Stomach (tissue), 4 donors: ENCODE data around the gene SPOCK2.

Source experiments
- EP300 ChIP-seq: sonication (generic); formaldehyde crosslinking; IDR thresholded peaks from one replicate; pipeline ENCODE4 v1.6.1; 2017; ENCODE audit warnings: antibody characterized with exemption
- POLR2A ChIP-seq, 4 donors: fragments of 450-650 bp; IDR thresholded peaks; one replicate each; pipeline ENCODE4 v1.6.1; 2016; ENCODE audit warnings: antibody characterized with exemption in 4 of 4, control low read depth in 2 of 4, mild to moderate bottlenecking in 1 of 4, moderate library complexity in 1 of 4
- POLR2AphosphoS5 ChIP-seq, 3 donors: sonication (generic); formaldehyde crosslinking; IDR thresholded peaks; one replicate each; pipeline ENCODE4 v1.6.1; 2016; ENCODE audit warnings: antibody characterized with exemption in 3 of 3
- TF ChIP-seq, protein P1 (sequence below), 7 experiments: fragments of 450-650 bp in 4 of 7; fragments of 200-600 bp in 3 of 7; sonication (generic) in 3 of 7; IDR thresholded peaks; one replicate each; pipeline ENCODE4 v1.5.1; 2016 to 2019; ENCODE audit warnings: antibody characterized with exemption in 7 of 7, control low read depth in 2 of 7, mild to moderate bottlenecking in 1 of 7

DNA sequence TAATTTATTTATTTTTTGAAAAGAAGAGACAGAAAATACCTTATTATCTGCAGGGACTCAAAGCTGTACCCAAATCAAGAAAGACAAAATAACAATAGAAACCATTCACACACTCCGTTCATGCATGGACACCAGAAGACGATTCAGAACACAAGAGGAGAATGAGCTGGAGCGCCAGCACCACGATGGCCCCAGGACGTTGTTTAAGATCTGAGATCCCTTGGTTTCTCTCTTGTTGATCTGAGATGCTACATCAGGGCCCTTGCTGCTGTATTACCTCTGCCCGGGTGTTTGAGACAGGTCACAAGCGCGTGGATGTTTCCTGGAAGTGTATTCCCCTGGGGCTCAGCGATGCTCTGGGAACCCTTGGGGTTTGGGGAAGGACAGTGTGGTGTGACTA lies 77.3 kb downstream of the SPOCK2 start:
- TF ChIP-seq POLR2A (IDR thresholded peaks at IDR 0.05) (no peak), POLR2AphosphoS5 (IDR thresholded peaks at IDR 0.05) (no peak), EP300 (no peak)
- TF ChIP-seq, protein P1, sequence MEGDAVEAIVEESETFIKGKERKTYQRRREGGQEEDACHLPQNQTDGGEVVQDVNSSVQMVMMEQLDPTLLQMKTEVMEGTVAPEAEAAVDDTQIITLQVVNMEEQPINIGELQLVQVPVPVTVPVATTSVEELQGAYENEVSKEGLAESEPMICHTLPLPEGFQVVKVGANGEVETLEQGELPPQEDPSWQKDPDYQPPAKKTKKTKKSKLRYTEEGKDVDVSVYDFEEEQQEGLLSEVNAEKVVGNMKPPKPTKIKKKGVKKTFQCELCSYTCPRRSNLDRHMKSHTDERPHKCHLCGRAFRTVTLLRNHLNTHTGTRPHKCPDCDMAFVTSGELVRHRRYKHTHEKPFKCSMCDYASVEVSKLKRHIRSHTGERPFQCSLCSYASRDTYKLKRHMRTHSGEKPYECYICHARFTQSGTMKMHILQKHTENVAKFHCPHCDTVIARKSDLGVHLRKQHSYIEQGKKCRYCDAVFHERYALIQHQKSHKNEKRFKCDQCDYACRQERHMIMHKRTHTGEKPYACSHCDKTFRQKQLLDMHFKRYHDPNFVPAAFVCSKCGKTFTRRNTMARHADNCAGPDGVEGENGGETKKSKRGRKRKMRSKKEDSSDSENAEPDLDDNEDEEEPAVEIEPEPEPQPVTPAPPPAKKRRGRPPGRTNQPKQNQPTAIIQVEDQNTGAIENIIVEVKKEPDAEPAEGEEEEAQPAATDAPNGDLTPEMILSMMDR (IDR thresholded peaks at IDR 0.05): no peak
